ENCODE results near the gene MOB3C.

MOB3C gene

DNA sequence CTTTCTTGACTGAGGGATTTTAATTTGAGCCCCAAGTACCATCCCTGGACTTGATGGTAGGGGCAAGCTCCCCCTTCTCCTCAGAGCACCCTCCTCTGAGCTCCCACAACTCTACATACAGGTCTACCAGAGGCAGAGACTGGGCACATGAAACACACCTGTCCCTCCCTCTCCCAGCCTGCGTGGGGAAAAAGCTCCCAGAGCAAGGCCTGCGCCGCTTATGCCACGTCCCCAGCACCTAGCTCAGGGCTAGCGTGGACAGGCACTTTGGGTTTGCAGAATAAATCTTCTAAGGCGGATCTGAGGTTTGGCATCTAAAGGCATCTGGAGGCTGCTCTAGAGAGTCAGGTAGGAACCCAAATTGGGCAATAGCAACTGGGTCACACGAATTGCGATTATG is 57.6 kb downstream of the MOB3C start:
- Histone ChIP-seq H3K9me3 (ENCODE audit: control insufficient read depth, low read length) (no peaks in the 10 kb centered on the region), H3K27me3 (ENCODE audit: control insufficient read depth, insufficient read depth, low read length, poor library complexity, severe bottlenecking) (no peaks in the 10 kb centered on the region), H3K4me1 (ENCODE audit: control insufficient read depth, insufficient read depth, low read length) (peaks cover 9% of the 10 kb centered on the region), H3K27ac (ENCODE audit: insufficient read depth, low read depth, low read length, poor library complexity, severe bottlenecking) (peak overlapping the region; percentile 63), H3K36me3 (ENCODE audit: control insufficient read depth, insufficient read depth, low read length) (no peaks in the 10 kb centered on the region), H3K4me3 (ENCODE audit: insufficient read depth, low read depth, low read length) (no peak overlapping the region)
- WGBS, 2 experiments = 94% methylated on average over 8 of the region's 8 CpGs

DNA sequence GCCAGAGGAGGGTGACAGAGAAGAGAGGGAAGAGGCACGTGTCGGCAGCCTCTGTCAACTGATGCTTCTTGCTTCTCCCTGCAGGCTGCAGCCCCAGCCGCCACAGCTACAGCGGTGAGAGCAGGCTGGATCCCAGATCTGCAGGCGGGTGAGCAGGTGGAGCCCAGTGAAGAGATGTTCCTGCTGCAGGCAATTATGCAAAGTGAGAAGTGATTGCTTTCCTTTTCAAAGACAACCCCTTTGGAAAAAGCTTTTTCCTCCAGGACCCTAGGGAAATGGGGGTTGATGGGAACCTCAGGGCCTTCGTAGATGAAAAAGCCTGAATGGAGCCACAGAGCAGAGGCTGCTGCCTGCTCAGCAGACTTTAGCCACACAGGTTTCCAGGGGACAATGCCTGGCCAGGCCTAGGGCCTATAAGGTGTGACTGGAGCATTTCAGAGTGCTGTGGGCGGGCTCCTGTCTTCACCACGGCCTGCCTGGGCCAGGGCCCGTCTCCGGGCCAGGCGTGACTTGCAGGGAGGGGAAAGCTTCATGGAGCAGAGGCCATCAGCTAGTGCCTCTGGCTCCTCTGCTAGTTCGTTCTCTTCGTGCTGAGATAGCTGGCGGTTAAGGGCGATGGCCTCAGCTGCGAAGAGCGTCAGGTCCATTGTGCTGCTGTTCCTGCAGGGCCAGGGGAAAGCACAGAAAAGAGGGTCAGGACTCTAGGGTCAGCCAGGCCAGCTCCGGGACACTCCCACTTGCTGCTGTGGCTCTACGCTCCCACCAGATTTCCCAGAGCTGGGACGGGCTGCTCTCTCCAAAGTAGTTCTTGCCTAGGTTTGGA is 58.3 kb downstream of the MOB3C start:
- Histone ChIP-seq H3K27me3 (ENCODE audit: control insufficient read depth, insufficient read depth, low read length, poor library complexity, severe bottlenecking) (no peaks in the 10 kb centered on the region), H3K9me3 (ENCODE audit: control insufficient read depth, low read length) (no peaks in the 10 kb centered on the region), H3K36me3 (ENCODE audit: control insufficient read depth, insufficient read depth, low read length) (no peaks in the 10 kb centered on the region), H3K4me1 (ENCODE audit: control insufficient read depth, insufficient read depth, low read length) (peaks cover 9% of the 10 kb centered on the region), H3K27ac (ENCODE audit: insufficient read depth, low read depth, low read length, poor library complexity, severe bottlenecking) (peak overlapping the region; percentile 63), H3K4me3 (ENCODE audit: insufficient read depth, low read depth, low read length) (no peak overlapping the region)
- 64 to 68% methylated on average over 20 of the region's 20 CpGs for WGBS, 2 experiments

All from ectodermal cell (in vitro differentiated cells).